Measurements from ENCODE around the gene EFHD1. TPM values are rescaled to one million over a fixed set of nuclear protein-coding genes. Genes with fewer than 3 reads are reported as not detected.

The EFHD1 gene
- total and polyA plus RNA-seq, 2 of the 13 experiments (the other 11 are each of a cell fraction or from before 2014, with no cell fraction given), result 0.09 TPM; not detected in 1

- TF ChIP-seq ZNF704 (CRISPR knock-in tag; IDR thresholded peaks at IDR 0.05; ENCODE audit: borderline replicate concordance), result no peak
- TF ChIP-seq TAF1 (CRISPR knock-in tag; IDR thresholded peaks at IDR 0.05), result no peak; the same call in 1 of the 2 replicates
- no peak for TF ChIP-seq MTF2 (CRISPR knock-in tag; IDR thresholded peaks at IDR 0.05; ENCODE audit: borderline replicate concordance)
- no peak for TF ChIP-seq ZMAT5 (CRISPR knock-in tag; IDR thresholded peaks at IDR 0.05; ENCODE audit: borderline replicate concordance, low read depth)
- TF ChIP-seq PBX2 (CRISPR knock-in tag; IDR thresholded peaks at IDR 0.05), result no peak
- TF ChIP-seq ZNF550 (CRISPR knock-in tag; IDR thresholded peaks at IDR 0.05; ENCODE audit: borderline replicate concordance), result no peak
- TF ChIP-seq ZNF883 (CRISPR knock-in tag; IDR thresholded peaks at IDR 0.05; ENCODE audit: not compliant biosample characterization), result peak; percentile 61
- no peak for TF ChIP-seq ZNF83 (CRISPR knock-in tag; IDR thresholded peaks at IDR 0.05; ENCODE audit: borderline replicate concordance)
- TF ChIP-seq U2AF1 (optimal IDR thresholded peaks at IDR 0.05; ENCODE audit: low read depth, low read length), result no peak
- TF ChIP-seq SALL1 (CRISPR knock-in tag; IDR thresholded peaks at IDR 0.05), result no peak
- TF ChIP-seq KDM1A (CRISPR knock-in tag; IDR thresholded peaks at IDR 0.05), result no peak
- no peak for TF ChIP-seq ZNF879 (CRISPR knock-in tag; IDR thresholded peaks at IDR 0.05)
- 0 out of 2 replicates have a peak, but pooled peaks have one; percentile 23 for TF ChIP-seq MYNN (CRISPR knock-in tag; IDR thresholded peaks at IDR 0.05; ENCODE audit: low read depth)
- TF ChIP-seq SNRNP70 (IDR thresholded peaks at IDR 0.05; ENCODE audit: low read depth, low read length), result no peak
- TF ChIP-seq, protein P1, sequence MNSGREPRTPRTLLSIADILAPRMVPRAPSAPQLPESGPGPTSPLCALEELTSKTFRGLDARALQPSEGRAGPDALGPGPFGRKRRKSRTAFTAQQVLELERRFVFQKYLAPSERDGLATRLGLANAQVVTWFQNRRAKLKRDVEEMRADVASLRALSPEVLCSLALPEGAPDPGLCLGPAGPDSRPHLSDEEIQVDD (CRISPR knock-in tag; IDR thresholded peaks at IDR 0.05; ENCODE audit: borderline replicate concordance), result no peak
- no peak for TF ChIP-seq ZNF17 (CRISPR knock-in tag; IDR thresholded peaks at IDR 0.05)
- TF ChIP-seq, protein P2, sequence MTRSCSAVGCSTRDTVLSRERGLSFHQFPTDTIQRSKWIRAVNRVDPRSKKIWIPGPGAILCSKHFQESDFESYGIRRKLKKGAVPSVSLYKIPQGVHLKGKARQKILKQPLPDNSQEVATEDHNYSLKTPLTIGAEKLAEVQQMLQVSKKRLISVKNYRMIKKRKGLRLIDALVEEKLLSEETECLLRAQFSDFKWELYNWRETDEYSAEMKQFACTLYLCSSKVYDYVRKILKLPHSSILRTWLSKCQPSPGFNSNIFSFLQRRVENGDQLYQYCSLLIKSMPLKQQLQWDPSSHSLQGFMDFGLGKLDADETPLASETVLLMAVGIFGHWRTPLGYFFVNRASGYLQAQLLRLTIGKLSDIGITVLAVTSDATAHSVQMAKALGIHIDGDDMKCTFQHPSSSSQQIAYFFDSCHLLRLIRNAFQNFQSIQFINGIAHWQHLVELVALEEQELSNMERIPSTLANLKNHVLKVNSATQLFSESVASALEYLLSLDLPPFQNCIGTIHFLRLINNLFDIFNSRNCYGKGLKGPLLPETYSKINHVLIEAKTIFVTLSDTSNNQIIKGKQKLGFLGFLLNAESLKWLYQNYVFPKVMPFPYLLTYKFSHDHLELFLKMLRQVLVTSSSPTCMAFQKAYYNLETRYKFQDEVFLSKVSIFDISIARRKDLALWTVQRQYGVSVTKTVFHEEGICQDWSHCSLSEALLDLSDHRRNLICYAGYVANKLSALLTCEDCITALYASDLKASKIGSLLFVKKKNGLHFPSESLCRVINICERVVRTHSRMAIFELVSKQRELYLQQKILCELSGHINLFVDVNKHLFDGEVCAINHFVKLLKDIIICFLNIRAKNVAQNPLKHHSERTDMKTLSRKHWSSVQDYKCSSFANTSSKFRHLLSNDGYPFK (CRISPR knock-in tag; IDR thresholded peaks at IDR 0.05; ENCODE audit: borderline replicate concordance), result 0 out of 2 replicates have a peak, but pooled peaks have one; percentile 23
- TF ChIP-seq ZNF24 (IDR thresholded peaks at IDR 0.05), result no peak
- 0 out of 2 replicates have a peak, but pooled peaks have one; percentile 1 for TF ChIP-seq MEIS1 (CRISPR knock-in tag; IDR thresholded peaks at IDR 0.05; ENCODE audit: borderline replicate concordance)
- no peak for TF ChIP-seq ZNF7 (CRISPR knock-in tag; IDR thresholded peaks at IDR 0.05)
- TF ChIP-seq, protein P3, sequence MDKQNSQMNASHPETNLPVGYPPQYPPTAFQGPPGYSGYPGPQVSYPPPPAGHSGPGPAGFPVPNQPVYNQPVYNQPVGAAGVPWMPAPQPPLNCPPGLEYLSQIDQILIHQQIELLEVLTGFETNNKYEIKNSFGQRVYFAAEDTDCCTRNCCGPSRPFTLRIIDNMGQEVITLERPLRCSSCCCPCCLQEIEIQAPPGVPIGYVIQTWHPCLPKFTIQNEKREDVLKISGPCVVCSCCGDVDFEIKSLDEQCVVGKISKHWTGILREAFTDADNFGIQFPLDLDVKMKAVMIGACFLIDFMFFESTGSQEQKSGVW (CRISPR knock-in tag; IDR thresholded peaks at IDR 0.05; ENCODE audit: borderline replicate concordance), result no peak
- TF ChIP-seq LCORL (IDR thresholded peaks at IDR 0.05), result no peak
- no peak for TF ChIP-seq LCORL (CRISPR knock-in tag; IDR thresholded peaks at IDR 0.05)
- TF ChIP-seq CREM (IDR thresholded peaks at IDR 0.05), result no peak
- TF ChIP-seq CREM (CRISPR knock-in tag; IDR thresholded peaks at IDR 0.05), result no peak
- TF ChIP-seq ZNF160 (CRISPR knock-in tag; IDR thresholded peaks at IDR 0.05), result no peak
Measured at GRCh38 chr2:232697807-232698110, 64.4 kb downstream of the EFHD1 start (continued).

Data from HepG2 (cell line).